GM23338 (cell line): ENCODE measurements around the gene NECTIN1. TPM values are rescaled to one million over a fixed set of nuclear protein-coding genes. Genes with fewer than 3 reads are reported as not detected.

Experiments used
- ATAC-seq: fragments of 200-7000 bp; cut with Tn5 transposase; 3 replicates; pipeline ENCODE4 v1.9.1; 2020
- DNase-seq: peaks from one replicate; pipeline ENCODE4 v3.0.0-alpha.2; 2015; ENCODE audit warnings: low spot score
- H2AFZ ChIP-seq: fragments of 200-600 bp; sonication (generic); 2 replicates; pipeline ENCODE4 v1.8.0; 2016; ENCODE audit warnings: antibody characterized with exemption, mild to moderate bottlenecking, moderate library complexity
- H3F3A ChIP-seq: fragments of 200-600 bp; sonication (generic); replicated peaks from 2 replicates; pipeline ENCODE4 v1.8.0; 2017; ENCODE audit warnings: antibody characterized with exemption, mixed run types, low read depth
- H3K27ac ChIP-seq: fragments of 200-600 bp; sonication (generic); 2 replicates; pipeline ENCODE4 v1.6.1; 2016; ENCODE audit warnings: low read depth
- H3K27me3 ChIP-seq: fragments of 200-600 bp; sonication (generic); 2 replicates; pipeline ENCODE4 v1.8.0; 2016; ENCODE audit warnings: mild to moderate bottlenecking, mixed run types, moderate library complexity; ENCODE audit not compliant: insufficient read depth
- H3K36me3 ChIP-seq: fragments of 200-600 bp; sonication (generic); 2 replicates; pipeline ENCODE4 v1.8.0; 2016; ENCODE audit warnings: mild to moderate bottlenecking; ENCODE audit not compliant: insufficient read depth
- H3K4me1 ChIP-seq: fragments of 200-600 bp; sonication (generic); 2 replicates; pipeline ENCODE4 v1.8.0; 2016; ENCODE audit warnings: mild to moderate bottlenecking, moderate library complexity; ENCODE audit not compliant: insufficient read depth
- H3K4me2 ChIP-seq: fragments of 200-600 bp; sonication (generic); 2 replicates; pipeline ENCODE4 v1.7.1; 2017; ENCODE audit warnings: mixed run types
- H3K4me3 ChIP-seq: fragments of 200-600 bp; sonication (generic); 2 replicates; pipeline ENCODE4 v1.6.1; 2016; ENCODE audit warnings: mixed run types
- H3K79me2 ChIP-seq: fragments of 200-600 bp; sonication (generic); replicated peaks from 2 replicates; pipeline ENCODE4 v1.8.0; 2017; ENCODE audit warnings: mild to moderate bottlenecking; ENCODE audit not compliant: insufficient read depth
- H3K9me2 ChIP-seq: fragments of 200-600 bp; sonication (generic); 2 replicates; pipeline ENCODE4 v1.8.0; 2017; ENCODE audit not compliant: insufficient read depth
- H4K20me1 ChIP-seq: fragments of 200-600 bp; sonication (generic); replicated peaks from 2 replicates; pipeline ENCODE4 v1.8.0; 2017; ENCODE audit warnings: mild to moderate bottlenecking; ENCODE audit not compliant: insufficient read depth
- H3K27ac Mint-ChIP-seq: 2 replicates; pipeline ENCODE4 v1.8.0; 2020; ENCODE audit warnings: inconsistent platforms, mild to moderate bottlenecking, moderate library complexity, mixed read lengths
- H3K27me3 Mint-ChIP-seq: 3 replicates; pipeline ENCODE4 v1.8.0; 2022; ENCODE audit warnings: low read depth, mild to moderate bottlenecking, moderate library complexity, mixed read lengths, inconsistent platforms; ENCODE audit not compliant: insufficient read depth, poor library complexity
- H3K36me3 Mint-ChIP-seq: 3 replicates; pipeline ENCODE4 v1.8.0; 2021; ENCODE audit warnings: low read depth, mild to moderate bottlenecking, inconsistent platforms, moderate library complexity, mixed read lengths
- H3K4me1 Mint-ChIP-seq: 3 replicates; pipeline ENCODE4 v1.8.0; 2020; ENCODE audit warnings: mild to moderate bottlenecking, inconsistent platforms, mixed read lengths
- H3K4me3 Mint-ChIP-seq: 3 replicates; pipeline ENCODE4 v1.8.0; 2021; ENCODE audit warnings: moderate library complexity, mild to moderate bottlenecking, inconsistent platforms, mixed read lengths
- H3K9me3 Mint-ChIP-seq: 3 replicates; pipeline ENCODE4 v1.8.0; 2020; ENCODE audit warnings: moderate library complexity, mild to moderate bottlenecking, inconsistent platforms, mixed read lengths
- EZH2 ChIP-seq: fragments of 200-600 bp; sonication (generic); IDR thresholded peaks from one replicate; pipeline ENCODE4 v1.8.0; 2017; ENCODE audit warnings: antibody characterized with exemption, mild to moderate bottlenecking, low read depth; ENCODE audit not compliant: unreplicated experiment
- EZH2phosphoT487 ChIP-seq: fragments of 200-600 bp; sonication (generic); IDR thresholded peaks from one replicate; pipeline ENCODE4 v1.8.1; 2018; ENCODE audit warnings: antibody characterized with exemption; ENCODE audit not compliant: unreplicated experiment
- ZNF331 ChIP-seq: fragments of 250-450 bp; sonication (Bioruptor Pico); IDR thresholded peaks from 2 replicates; pipeline ENCODE4 v1.5.0; 2020; ENCODE audit warnings: low read depth, mild to moderate bottlenecking, moderate library complexity
- polyA plus RNA-seq: library from polyadenylated mRNA; unstranded; fragments of >200 nt; fragmentation: Nextera tagmentation; extraction: Ambion mirVana; gene quantifications from 2 replicates; pipeline ENCODE4 v1.2.1, GENCODE V29; 2016
- total RNA-seq: library from RNA; depleted of rRNA; stranded (reverse); fragments of >200 nt; shearing (Covaris generic); gene quantifications from 2 replicates; pipeline ENCODE4 v1.2.3, GENCODE V29; 2014
- TF ChIP-seq, protein P1 (sequence below): IDR thresholded peaks from one replicate; pipeline ENCODE4 v1.6.1; 2018; ENCODE audit warnings: antibody characterized with exemption; ENCODE audit not compliant: unreplicated experiment
- TF ChIP-seq, protein P2 (sequence below): IDR thresholded peaks from 2 replicates; pipeline ENCODE4 v1.6.1; 2016; ENCODE audit warnings: antibody characterized with exemption
- TF ChIP-seq, protein P3 (sequence below), 2 experiments: fragments of 200-600 bp in 1 of 2; sonication (generic) in 1 of 2; conservative IDR thresholded peaks; 2 replicates each; pipeline versions ENCODE4 v1.5.1 to v1.6.1; 2016 to 2017; ENCODE audit warnings: antibody characterized with exemption in 2 of 2, low read depth in 2 of 2, mild to moderate bottlenecking in 2 of 2, moderate library complexity in 1 of 2

NECTIN1 gene
- total and polyA plus RNA-seq, 2 experiments from 2014 or later = 18.7 to 56.3 TPM

- ATAC-seq (no peak), DNase-seq (no peak)
- Mint-ChIP-seq H3K4me3 (no peak overlapping the region), H3K27me3 (peaks cover 34% of the 10 kb centered on the region), H3K9me3 (no peaks in the 10 kb centered on the region), H3K36me3 (no peaks in the 10 kb centered on the region; the same call in 2 of the 3 replicates), H3K27ac (peak overlapping the region; percentile 5), H3K4me1 (peaks cover 65% of the 10 kb centered on the region)
- Histone ChIP-seq H4K20me1 (peaks cover 77% of the 10 kb centered on the region), H3K4me3 (no peak overlapping the region), H3F3A (no peaks in the 10 kb centered on the region), H3K79me2 (peaks cover 74% of the 10 kb centered on the region), H3K27ac (no peak overlapping the region), H3K4me1 (peaks cover 33% of the 10 kb centered on the region), H3K27me3 (no peaks in the 10 kb centered on the region), H3K9me2 (no peaks in the 10 kb centered on the region), H2AFZ (no peak overlapping the region), H3K36me3 (no peaks in the 10 kb centered on the region), H3K4me2 (no peak overlapping the region)
- TF ChIP-seq EZH2phosphoT487 (no peak), EZH2 (no peak), ZNF331 (no peak)
Measured at GRCh38 chr11:119686177-119686882, 42.7 kb downstream of the NECTIN1 start.

- Histone ChIP-seq H3K4me3 (no peak overlapping the region), H3K4me1 (peaks cover 33% of the 10 kb centered on the region), H3K4me2 (0 out of 2 replicates have a peak overlapping the region, but pooled peaks have one; percentile 20), H2AFZ (no peak overlapping the region), H3F3A (no peaks in the 10 kb centered on the region), H3K36me3 (no peaks in the 10 kb centered on the region), H3K27ac (no peak overlapping the region), H3K9me2 (no peaks in the 10 kb centered on the region), H4K20me1 (peaks cover 68% of the 10 kb centered on the region), H3K79me2 (peaks cover 63% of the 10 kb centered on the region), H3K27me3 (no peaks in the 10 kb centered on the region)
- no peak overlapping the region for H3K4me3 Mint-ChIP-seq
- peak; percentile 6 for ATAC-seq
- peaks cover 58% of the 10 kb centered on the region for H3K4me1 Mint-ChIP-seq
- peaks cover 31% of the 10 kb centered on the region for H3K27me3 Mint-ChIP-seq
- no peak for DNase-seq
- H3K36me3 Mint-ChIP-seq = peaks cover 3% of the 10 kb centered on the region; the same call in 2 of the 3 replicates
- no peaks in the 10 kb centered on the region for H3K9me3 Mint-ChIP-seq
- no peak overlapping the region; the same call in 1 of the 2 replicates for H3K27ac Mint-ChIP-seq
- TF ChIP-seq, protein P1, sequence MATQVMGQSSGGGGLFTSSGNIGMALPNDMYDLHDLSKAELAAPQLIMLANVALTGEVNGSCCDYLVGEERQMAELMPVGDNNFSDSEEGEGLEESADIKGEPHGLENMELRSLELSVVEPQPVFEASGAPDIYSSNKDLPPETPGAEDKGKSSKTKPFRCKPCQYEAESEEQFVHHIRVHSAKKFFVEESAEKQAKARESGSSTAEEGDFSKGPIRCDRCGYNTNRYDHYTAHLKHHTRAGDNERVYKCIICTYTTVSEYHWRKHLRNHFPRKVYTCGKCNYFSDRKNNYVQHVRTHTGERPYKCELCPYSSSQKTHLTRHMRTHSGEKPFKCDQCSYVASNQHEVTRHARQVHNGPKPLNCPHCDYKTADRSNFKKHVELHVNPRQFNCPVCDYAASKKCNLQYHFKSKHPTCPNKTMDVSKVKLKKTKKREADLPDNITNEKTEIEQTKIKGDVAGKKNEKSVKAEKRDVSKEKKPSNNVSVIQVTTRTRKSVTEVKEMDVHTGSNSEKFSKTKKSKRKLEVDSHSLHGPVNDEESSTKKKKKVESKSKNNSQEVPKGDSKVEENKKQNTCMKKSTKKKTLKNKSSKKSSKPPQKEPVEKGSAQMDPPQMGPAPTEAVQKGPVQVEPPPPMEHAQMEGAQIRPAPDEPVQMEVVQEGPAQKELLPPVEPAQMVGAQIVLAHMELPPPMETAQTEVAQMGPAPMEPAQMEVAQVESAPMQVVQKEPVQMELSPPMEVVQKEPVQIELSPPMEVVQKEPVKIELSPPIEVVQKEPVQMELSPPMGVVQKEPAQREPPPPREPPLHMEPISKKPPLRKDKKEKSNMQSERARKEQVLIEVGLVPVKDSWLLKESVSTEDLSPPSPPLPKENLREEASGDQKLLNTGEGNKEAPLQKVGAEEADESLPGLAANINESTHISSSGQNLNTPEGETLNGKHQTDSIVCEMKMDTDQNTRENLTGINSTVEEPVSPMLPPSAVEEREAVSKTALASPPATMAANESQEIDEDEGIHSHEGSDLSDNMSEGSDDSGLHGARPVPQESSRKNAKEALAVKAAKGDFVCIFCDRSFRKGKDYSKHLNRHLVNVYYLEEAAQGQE = no peak
- no peak for TF ChIP-seq EZH2phosphoT487
- no peak for TF ChIP-seq ZNF331
- TF ChIP-seq, protein P2, sequence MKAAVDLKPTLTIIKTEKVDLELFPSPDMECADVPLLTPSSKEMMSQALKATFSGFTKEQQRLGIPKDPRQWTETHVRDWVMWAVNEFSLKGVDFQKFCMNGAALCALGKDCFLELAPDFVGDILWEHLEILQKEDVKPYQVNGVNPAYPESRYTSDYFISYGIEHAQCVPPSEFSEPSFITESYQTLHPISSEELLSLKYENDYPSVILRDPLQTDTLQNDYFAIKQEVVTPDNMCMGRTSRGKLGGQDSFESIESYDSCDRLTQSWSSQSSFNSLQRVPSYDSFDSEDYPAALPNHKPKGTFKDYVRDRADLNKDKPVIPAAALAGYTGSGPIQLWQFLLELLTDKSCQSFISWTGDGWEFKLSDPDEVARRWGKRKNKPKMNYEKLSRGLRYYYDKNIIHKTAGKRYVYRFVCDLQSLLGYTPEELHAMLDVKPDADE = no peak
- TF ChIP-seq, protein P3, sequence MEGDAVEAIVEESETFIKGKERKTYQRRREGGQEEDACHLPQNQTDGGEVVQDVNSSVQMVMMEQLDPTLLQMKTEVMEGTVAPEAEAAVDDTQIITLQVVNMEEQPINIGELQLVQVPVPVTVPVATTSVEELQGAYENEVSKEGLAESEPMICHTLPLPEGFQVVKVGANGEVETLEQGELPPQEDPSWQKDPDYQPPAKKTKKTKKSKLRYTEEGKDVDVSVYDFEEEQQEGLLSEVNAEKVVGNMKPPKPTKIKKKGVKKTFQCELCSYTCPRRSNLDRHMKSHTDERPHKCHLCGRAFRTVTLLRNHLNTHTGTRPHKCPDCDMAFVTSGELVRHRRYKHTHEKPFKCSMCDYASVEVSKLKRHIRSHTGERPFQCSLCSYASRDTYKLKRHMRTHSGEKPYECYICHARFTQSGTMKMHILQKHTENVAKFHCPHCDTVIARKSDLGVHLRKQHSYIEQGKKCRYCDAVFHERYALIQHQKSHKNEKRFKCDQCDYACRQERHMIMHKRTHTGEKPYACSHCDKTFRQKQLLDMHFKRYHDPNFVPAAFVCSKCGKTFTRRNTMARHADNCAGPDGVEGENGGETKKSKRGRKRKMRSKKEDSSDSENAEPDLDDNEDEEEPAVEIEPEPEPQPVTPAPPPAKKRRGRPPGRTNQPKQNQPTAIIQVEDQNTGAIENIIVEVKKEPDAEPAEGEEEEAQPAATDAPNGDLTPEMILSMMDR (conservative IDR thresholded peaks at IDR 0.05; ENCODE audit: low read depth in 2 of 2) = no peak
Measured at GRCh38 chr11:119685111-119685746, 43.8 kb downstream of the NECTIN1 start.
